Activated naive CD8-positive, alpha-beta T cell treated with anti-CD3 and anti-CD28 coated beads for 36 hours (primary cell): ENCODE measurements around the gene PCED1B. TPM values are rescaled to one million over a fixed set of nuclear protein-coding genes. Genes with fewer than 3 reads are reported as not detected.
A peak's percentile ranks its signal among the peaks of the same experiment; 100 is the strongest.
"Not testable (repeated sequence)": the region's sequence is repeated elsewhere in the genome, so short reads cannot be mapped to it uniquely, and the experiment has no call there.

Experiments
- DNase-seq: peaks from one replicate; pipeline ENCODE4 v3.0.0; 2021
- H3K27ac Mint-ChIP-seq: one replicate; pipeline ENCODE4 v1.8.0; 2022; ENCODE audit warnings: mild to moderate bottlenecking, moderate library complexity, mixed read lengths
- H3K27me3 Mint-ChIP-seq: one replicate; pipeline ENCODE4 v1.8.0; 2022; ENCODE audit warnings: mild to moderate bottlenecking, mixed read lengths
- H3K36me3 Mint-ChIP-seq: one replicate; pipeline ENCODE4 v1.8.0; 2021; ENCODE audit warnings: mild to moderate bottlenecking, mixed read lengths
- H3K4me1 Mint-ChIP-seq: one replicate; pipeline ENCODE4 v1.8.0; 2021; ENCODE audit warnings: mixed read lengths
- H3K4me3 Mint-ChIP-seq: one replicate; pipeline ENCODE4 v1.8.0; 2022; ENCODE audit warnings: mild to moderate bottlenecking, moderate library complexity, mixed read lengths
- H3K9me3 Mint-ChIP-seq: one replicate; pipeline ENCODE4 v1.8.0; 2022; ENCODE audit warnings: mixed read lengths
- total RNA-seq, 2 experiments: library from RNA; stranded (reverse); gene quantifications; one replicate each; pipeline ENCODE4 v1.2.3, GENCODE V29; 2021

PCED1B gene
- total RNA-seq, 2 experiments from 2014 or later = 117 TPM

DNA sequence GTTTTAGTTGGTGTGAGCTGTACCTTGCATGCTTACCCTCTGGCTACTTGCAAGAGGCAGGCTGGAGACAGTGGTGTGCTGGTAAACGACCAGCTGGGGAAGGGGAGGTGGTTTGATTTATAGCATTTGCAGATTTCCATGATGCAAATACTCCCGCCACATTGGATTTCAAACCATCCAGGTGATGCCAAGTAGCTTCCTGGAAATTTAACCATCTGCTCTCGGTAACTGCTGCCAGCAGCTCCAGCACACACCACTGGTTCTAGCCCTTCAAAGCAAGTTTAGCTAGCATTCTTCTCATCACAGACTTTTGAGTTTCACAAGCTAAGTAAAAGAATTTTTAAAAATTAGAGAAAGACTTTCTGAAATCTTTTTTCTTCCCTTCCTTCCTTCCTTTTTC, 104.8 kb downstream of the PCED1B start:
- H3K4me3 Mint-ChIP-seq = no peak overlapping the region
- H3K9me3 Mint-ChIP-seq = peaks cover 4% of the 10 kb centered on the region
- no peak overlapping the region for H3K27ac Mint-ChIP-seq
- no peaks in the 10 kb centered on the region for H3K27me3 Mint-ChIP-seq
- DNase-seq = no peak
- peaks cover 20% of the 10 kb centered on the region for H3K36me3 Mint-ChIP-seq
- peaks cover 49% of the 10 kb centered on the region for H3K4me1 Mint-ChIP-seq

- Mint-ChIP-seq H3K4me1 (peaks cover 51% of the 10 kb centered on the region), H3K9me3 (peaks cover 4% of the 10 kb centered on the region), H3K36me3 (peaks cover 21% of the 10 kb centered on the region)
These were observed 105.4 kb downstream of the PCED1B start for GRCh38 chr12:47184813-47185212.

DNA sequence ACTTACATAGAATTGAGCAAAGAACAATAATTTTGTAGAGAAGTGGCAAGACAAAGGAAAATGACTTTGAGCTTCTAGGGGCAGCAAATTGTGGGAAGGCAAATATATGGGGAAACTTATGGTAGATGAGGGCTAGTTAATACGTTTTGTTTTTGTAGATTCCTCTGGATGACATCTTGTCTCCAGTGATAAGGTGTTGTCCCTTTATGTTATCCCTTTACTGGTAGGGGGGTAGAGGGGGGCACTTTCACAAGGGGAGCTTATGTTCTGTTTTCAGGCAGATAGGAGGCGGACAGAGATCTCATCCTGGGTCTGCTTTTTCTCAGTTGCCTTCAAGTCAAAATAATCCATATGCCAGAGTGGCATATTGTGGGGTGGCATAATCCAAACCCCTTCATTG, 106.8 kb downstream of the PCED1B start:
- Mint-ChIP-seq H3K9me3 (peaks cover 3% of the 10 kb centered on the region), H3K27me3 (no peaks in the 10 kb centered on the region), H3K36me3 (peaks cover 28% of the 10 kb centered on the region), H3K4me1 (peaks cover 61% of the 10 kb centered on the region), H3K4me3 (no peak overlapping the region), H3K27ac (no peak overlapping the region)
- no peak for DNase-seq

More at GRCh38 chr12:47184813-47185212, 105.4 kb downstream of the PCED1B start:
- Mint-ChIP-seq H3K4me3 (no peak overlapping the region), H3K27ac (no peak overlapping the region), H3K27me3 (no peaks in the 10 kb centered on the region)
- no peak for DNase-seq

- H3K27ac Mint-ChIP-seq = peak overlapping the region; percentile 70
- H3K9me3 Mint-ChIP-seq = peaks cover 3% of the 10 kb centered on the region
- DNase-seq = no peak
- H3K27me3 Mint-ChIP-seq = no peaks in the 10 kb centered on the region
- no peak overlapping the region for H3K4me3 Mint-ChIP-seq
- peaks cover 37% of the 10 kb centered on the region for H3K36me3 Mint-ChIP-seq
- peaks cover 73% of the 10 kb centered on the region for H3K4me1 Mint-ChIP-seq
These were observed 109.4 kb downstream of the PCED1B start for GRCh38 chr12:47188576-47189441.

DNA sequence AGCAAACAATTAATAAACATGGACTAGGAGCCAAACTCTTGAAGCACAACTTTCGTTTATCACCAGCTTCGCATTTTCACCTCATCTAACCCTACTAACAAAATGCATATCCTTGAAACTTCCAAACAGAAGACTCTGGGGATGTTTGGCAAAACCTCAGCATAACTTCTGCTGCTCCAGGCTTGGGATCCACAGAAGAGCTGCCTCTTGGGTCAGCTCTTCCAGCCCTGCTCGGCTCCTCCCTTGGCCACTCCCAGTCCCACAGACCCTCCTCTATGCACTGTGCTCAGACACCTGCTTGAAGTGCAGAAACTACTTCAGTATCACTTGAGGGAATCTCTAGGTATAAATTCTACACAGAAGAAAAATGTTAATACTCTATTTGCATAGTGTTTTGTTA, 110.3 kb downstream of the PCED1B start:
- H3K4me1 Mint-ChIP-seq = peaks cover 80% of the 10 kb centered on the region
- H3K27ac Mint-ChIP-seq = peak overlapping the region; percentile 89

GRCh38 chr12:47190271-47190750, 110.9 kb downstream of the PCED1B start:
- peaks cover 81% of the 10 kb centered on the region for H3K4me1 Mint-ChIP-seq
- DNase-seq = no peak
- H3K4me3 Mint-ChIP-seq = no peak overlapping the region
- H3K27ac Mint-ChIP-seq = peak overlapping the region; percentile 89
- H3K9me3 Mint-ChIP-seq = peaks cover 3% of the 10 kb centered on the region
- no peaks in the 10 kb centered on the region for H3K27me3 Mint-ChIP-seq
- peaks cover 33% of the 10 kb centered on the region for H3K36me3 Mint-ChIP-seq

More for the DNA sequence above, 110.3 kb downstream of the PCED1B start:
- no peak for DNase-seq
- Mint-ChIP-seq H3K9me3 (peaks cover 3% of the 10 kb centered on the region), H3K4me3 (no peak overlapping the region), H3K27me3 (no peaks in the 10 kb centered on the region), H3K36me3 (peaks cover 37% of the 10 kb centered on the region)

DNA sequence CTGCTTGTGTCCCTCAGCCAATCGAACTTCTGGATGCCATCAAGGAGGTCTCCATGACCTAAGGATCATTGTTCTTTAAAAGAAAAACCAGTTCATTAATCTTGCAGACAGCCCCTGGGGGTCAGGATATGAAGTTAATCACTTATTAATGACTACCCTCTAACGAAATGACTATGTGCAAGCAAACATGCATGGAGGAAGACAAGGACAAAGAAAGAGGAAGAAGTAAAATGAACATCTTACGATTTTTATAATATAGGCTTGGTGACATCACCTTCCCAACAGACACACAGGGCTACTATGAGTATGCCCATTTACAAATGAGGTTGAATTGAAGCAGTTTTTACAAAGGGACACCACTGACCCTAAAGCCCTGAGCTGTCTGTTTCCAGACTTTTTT, 111.5 kb downstream of the PCED1B start:
- Mint-ChIP-seq H3K4me3 (no peak overlapping the region), H3K27ac (peak overlapping the region; percentile 89), H3K36me3 (peaks cover 33% of the 10 kb centered on the region)

GRCh38 chr12:47192051-47192450, 112.6 kb downstream of the PCED1B start:
- H3K27ac Mint-ChIP-seq = peak overlapping the region; percentile 89
- peaks cover 83% of the 10 kb centered on the region for H3K4me1 Mint-ChIP-seq
- no peaks in the 10 kb centered on the region for H3K27me3 Mint-ChIP-seq
- peaks cover 3% of the 10 kb centered on the region for H3K9me3 Mint-ChIP-seq
- peak overlapping the region; percentile 64 for H3K4me3 Mint-ChIP-seq
- DNase-seq = no peak
- H3K36me3 Mint-ChIP-seq = peaks cover 28% of the 10 kb centered on the region

More for the DNA sequence above, 111.5 kb downstream of the PCED1B start:
- Mint-ChIP-seq H3K27me3 (no peaks in the 10 kb centered on the region), H3K9me3 (peaks cover 3% of the 10 kb centered on the region), H3K4me1 (peaks cover 87% of the 10 kb centered on the region)
- no peak for DNase-seq

DNA sequence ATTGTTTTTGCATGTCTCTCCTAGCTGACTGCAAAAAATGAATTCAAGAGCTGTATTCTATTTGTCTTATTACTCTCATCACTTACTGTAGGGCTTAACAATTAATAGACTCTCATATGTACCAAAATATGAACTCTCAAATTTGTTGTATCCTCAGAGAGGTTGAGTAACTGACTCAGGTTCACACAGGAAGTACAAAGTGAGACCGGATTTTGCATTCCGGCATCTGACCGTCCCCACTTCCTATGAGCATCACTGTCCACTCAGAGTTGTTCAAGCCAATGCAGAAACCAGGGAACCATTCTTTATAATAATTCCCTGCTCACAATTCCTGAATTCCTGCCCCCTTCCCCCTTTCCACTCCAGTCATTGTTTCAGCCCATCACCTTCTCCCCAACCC, 113.6 kb downstream of the PCED1B start:
- peaks cover 82% of the 10 kb centered on the region for H3K4me1 Mint-ChIP-seq
- peaks cover 3% of the 10 kb centered on the region for H3K9me3 Mint-ChIP-seq
- no peaks in the 10 kb centered on the region for H3K27me3 Mint-ChIP-seq
- H3K36me3 Mint-ChIP-seq = peaks cover 23% of the 10 kb centered on the region
- peak overlapping the region; percentile 89 for H3K27ac Mint-ChIP-seq
- no peak for DNase-seq
- H3K4me3 Mint-ChIP-seq = peak overlapping the region; percentile 65

GRCh38 chr12:47194501-47194900, 115.1 kb downstream of the PCED1B start:
- peaks cover 3% of the 10 kb centered on the region for H3K9me3 Mint-ChIP-seq
- H3K36me3 Mint-ChIP-seq = peaks cover 26% of the 10 kb centered on the region
- no peak overlapping the region for H3K4me3 Mint-ChIP-seq
- no peak for DNase-seq
- no peaks in the 10 kb centered on the region for H3K27me3 Mint-ChIP-seq
- peaks cover 75% of the 10 kb centered on the region for H3K4me1 Mint-ChIP-seq
- peak overlapping the region; percentile 89 for H3K27ac Mint-ChIP-seq

- no peaks in the 10 kb centered on the region for H3K27me3 Mint-ChIP-seq
- no peak overlapping the region for H3K4me3 Mint-ChIP-seq
- peaks cover 38% of the 10 kb centered on the region for H3K36me3 Mint-ChIP-seq
- peaks cover 57% of the 10 kb centered on the region for H3K4me1 Mint-ChIP-seq
- H3K27ac Mint-ChIP-seq = peak overlapping the region; percentile 62
- H3K9me3 Mint-ChIP-seq = peaks cover 3% of the 10 kb centered on the region
- no peak for DNase-seq
These were observed 121.0 kb downstream of the PCED1B start for GRCh38 chr12:47200446-47200845.

GRCh38 chr12:47201190-47201589, 121.8 kb downstream of the PCED1B start:
- not testable (repeated sequence) for H3K27ac Mint-ChIP-seq

DNA sequence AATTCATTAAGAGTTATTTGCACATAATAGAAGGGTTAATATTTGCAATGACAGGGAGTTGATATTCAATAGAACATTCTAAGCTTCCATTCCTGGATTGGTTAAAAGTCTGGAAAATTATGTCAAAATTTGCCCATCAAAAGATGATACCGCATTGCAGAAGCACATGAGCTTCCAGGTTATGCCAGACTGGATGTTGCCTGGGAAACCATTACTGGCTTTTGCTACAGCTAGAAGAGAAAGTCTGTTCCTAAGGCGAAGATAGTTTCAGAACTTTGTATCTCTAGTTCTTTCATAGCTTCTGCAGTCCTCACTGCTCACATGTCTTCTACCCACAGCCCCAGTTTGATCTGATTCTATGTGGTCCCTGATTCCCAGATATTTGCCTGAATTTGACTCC, 122.8 kb downstream of the PCED1B start:
- no peak for DNase-seq
- Mint-ChIP-seq H3K27ac (peak overlapping the region; percentile 46), H3K4me3 (no peak overlapping the region), H3K4me1 (peaks cover 66% of the 10 kb centered on the region), H3K36me3 (peaks cover 55% of the 10 kb centered on the region), H3K9me3 (peaks cover 3% of the 10 kb centered on the region), H3K27me3 (no peaks in the 10 kb centered on the region)

More at GRCh38 chr12:47201190-47201589, 121.8 kb downstream of the PCED1B start:
- H3K9me3 Mint-ChIP-seq, H3K4me3 Mint-ChIP-seq, H3K27me3 Mint-ChIP-seq, DNase-seq: not testable (repeated sequence)
- peaks cover 45% of the 10 kb centered on the region for H3K36me3 Mint-ChIP-seq
- peaks cover 59% of the 10 kb centered on the region for H3K4me1 Mint-ChIP-seq

GRCh38 chr12:47205532-47206449, 126.4 kb downstream of the PCED1B start:
- DNase-seq = no peak
- Mint-ChIP-seq H3K4me1 (peaks cover 69% of the 10 kb centered on the region), H3K4me3 (peak overlapping the region; percentile 100), H3K27me3 (no peaks in the 10 kb centered on the region), H3K27ac (peak overlapping the region; percentile 100), H3K9me3 (peaks cover 3% of the 10 kb centered on the region), H3K36me3 (peaks cover 73% of the 10 kb centered on the region)
